ENCODE results near the gene AGFG2. TPM values are rescaled to one million over a fixed set of nuclear protein-coding genes. Genes with fewer than 3 reads are reported as not detected.

The AGFG2 gene
- total RNA-seq, 1 donor from 2014 or later = 19.5 TPM

- ATAC-seq = peak; percentile 92
These were observed 47.4 kb downstream of the AGFG2 start, which contains the start of gene FBXO24 for GRCh38 chr7:100586266-100587025. FBXO24 (plus strand) TSS chr7:100586328; CDS start chr7:100586626, 298 bp downstream.

GRCh38 chr7:100588438-100588837 lies 49.4 kb downstream of the AGFG2 start:
- no peak for ATAC-seq

GRCh38 chr7:100589341-100589947 lies 50.4 kb downstream of the AGFG2 start:
- no peak for ATAC-seq

- ATAC-seq = no peak
These were observed 51.2 kb downstream of the AGFG2 start for GRCh38 chr7:100590077-100590737.

GRCh38 chr7:100591596-100591995 lies 52.6 kb downstream of the AGFG2 start:
- no peak for ATAC-seq

- ATAC-seq = no peak
These were observed 56.2 kb downstream of the AGFG2 start for GRCh38 chr7:100595188-100595587.

- no peak for ATAC-seq
These were observed 59.4 kb downstream of the AGFG2 start for GRCh38 chr7:100598425-100598824.

GRCh38 chr7:100599911-100600729 lies 61.1 kb downstream of the AGFG2 start:
- no peak for ATAC-seq

GRCh38 chr7:100600730-100601038 lies 61.7 kb downstream of the AGFG2 start:
- no peak for ATAC-seq

- ATAC-seq = no peak
These were observed 64.1 kb downstream of the AGFG2 start for GRCh38 chr7:100602889-100603725.

- peak; percentile 5 for ATAC-seq
These were observed 64.7 kb downstream of the AGFG2 start for GRCh38 chr7:100603726-100604027.

GRCh38 chr7:100604028-100604975 lies 65.3 kb downstream of the AGFG2 start:
- peak; percentile 64 for ATAC-seq

GRCh38 chr7:100604976-100605911 lies 66.2 kb downstream of the AGFG2 start:
- peak; percentile 25 for ATAC-seq

GRCh38 chr7:100606313-100606712 lies 67.3 kb downstream of the AGFG2 start:
- no peak for ATAC-seq

GRCh38 chr7:100607111-100607510 lies 68.1 kb downstream of the AGFG2 start:
- no peak for ATAC-seq

- no peak for ATAC-seq
These were observed 71.0 kb downstream of the AGFG2 start for GRCh38 chr7:100609958-100610357.

- ATAC-seq = peak; percentile 97
These were observed 73.2 kb downstream of the AGFG2 start, which contains the start of gene MOSPD3 for GRCh38 chr7:100611983-100612729. MOSPD3 (plus strand) TSS chr7:100612540; CDS start chr7:100612792, 252 bp downstream.

- ATAC-seq = peak; percentile 24
These were observed 73.9 kb downstream of the AGFG2 start for GRCh38 chr7:100612730-100613390.
